ENCODE data around the gene CD300E.

- no peak for TF ChIP-seq CTCF (IDR thresholded peaks at IDR 0.05)
- no peak for TF ChIP-seq POLR2A (IDR thresholded peaks at IDR 0.05)
These were observed 19.5 kb upstream of the CD300E start for GRCh38 chr17:74642995-74643394.

Measured in lower leg skin (tissue), 3 donors.